T-helper 1 cell treated with Interleukin-12 subunit alpha and Interleukin-12 subunit beta and Interleukin-4 antibody, amounts not matched to agents 30 μg/mL and 1 μg/mL, for 36 hours (primary cell): ENCODE data around the gene MRPS27.

Source experiments
- H3K27ac Mint-ChIP-seq: one replicate; pipeline ENCODE4 v1.8.0; 2021; ENCODE audit warnings: mild to moderate bottlenecking, mixed read lengths
- H3K27me3 Mint-ChIP-seq: one replicate; pipeline ENCODE4 v1.8.0; 2021; ENCODE audit warnings: low read depth, mixed read lengths
- H3K36me3 Mint-ChIP-seq: one replicate; pipeline ENCODE4 v1.8.0; 2021; ENCODE audit warnings: low read depth, mixed read lengths
- H3K4me1 Mint-ChIP-seq: one replicate; pipeline ENCODE4 v1.8.0; 2021; ENCODE audit warnings: low read depth, mixed read lengths
- H3K4me3 Mint-ChIP-seq: one replicate; pipeline ENCODE4 v1.8.0; 2021; ENCODE audit warnings: mild to moderate bottlenecking, moderate library complexity, mixed read lengths
- H3K9me3 Mint-ChIP-seq: one replicate; pipeline ENCODE4 v1.8.0; 2021; ENCODE audit warnings: mixed read lengths

MRPS27 gene

DNA sequence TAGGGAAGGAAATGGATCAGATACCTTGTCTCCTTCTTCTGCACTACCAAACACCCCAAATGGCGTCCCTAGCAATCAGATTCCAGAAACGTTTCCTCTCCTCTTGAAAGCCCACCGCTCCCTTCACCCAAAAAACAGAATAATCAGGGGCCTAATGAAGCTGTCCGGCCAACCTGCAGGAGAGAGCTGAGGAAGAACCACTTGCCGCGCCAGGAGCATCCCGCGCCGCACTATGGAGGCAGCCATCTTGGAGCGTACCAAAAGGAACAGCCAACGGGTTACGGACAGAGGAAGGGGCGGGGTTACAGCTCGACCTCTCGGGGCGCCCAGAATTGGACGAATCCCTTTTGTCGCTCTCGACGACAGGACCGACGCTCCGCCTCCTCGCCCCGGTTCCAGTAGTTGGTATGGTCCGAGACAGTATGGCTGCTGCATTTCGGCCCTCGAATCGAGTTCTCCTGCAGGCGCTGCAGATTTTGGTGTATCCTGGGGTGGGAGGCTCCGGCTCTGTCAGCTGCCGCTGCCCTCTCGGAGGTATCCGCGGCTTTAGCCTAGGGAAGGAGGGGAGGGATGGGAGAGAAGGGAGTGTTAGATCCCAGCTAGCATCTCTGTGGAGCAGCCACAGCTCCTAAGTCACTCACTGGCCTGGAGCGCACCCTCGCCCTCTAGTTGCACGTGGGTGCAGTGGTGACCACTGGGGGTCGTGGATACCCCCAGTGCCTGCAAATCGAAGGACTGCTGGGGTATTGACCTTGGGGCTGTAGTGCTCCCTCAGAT lies at the start of gene MRPS27, which contains the start of gene PTCD2:
TSS of gene MRPS27 (minus strand) at position 265 of the 777 bp plus-strand sequence. CDS start at position 246, 19 bp downstream.
TSS of gene PTCD2 (plus strand) at position 398 of the 777 bp plus-strand sequence. CDS start at position 408, 10 bp downstream.
- Mint-ChIP-seq H3K27me3 (no peaks in the 10 kb centered on the region), H3K9me3 (no peaks in the 10 kb centered on the region), H3K36me3 (peaks cover 24% of the 10 kb centered on the region), H3K4me3 (peak within 1 kb of the TSS; percentile 92), H3K4me1 (peaks cover 30% of the 10 kb centered on the region), H3K27ac (peak within 1 kb of the TSS; percentile 94)

DNA sequence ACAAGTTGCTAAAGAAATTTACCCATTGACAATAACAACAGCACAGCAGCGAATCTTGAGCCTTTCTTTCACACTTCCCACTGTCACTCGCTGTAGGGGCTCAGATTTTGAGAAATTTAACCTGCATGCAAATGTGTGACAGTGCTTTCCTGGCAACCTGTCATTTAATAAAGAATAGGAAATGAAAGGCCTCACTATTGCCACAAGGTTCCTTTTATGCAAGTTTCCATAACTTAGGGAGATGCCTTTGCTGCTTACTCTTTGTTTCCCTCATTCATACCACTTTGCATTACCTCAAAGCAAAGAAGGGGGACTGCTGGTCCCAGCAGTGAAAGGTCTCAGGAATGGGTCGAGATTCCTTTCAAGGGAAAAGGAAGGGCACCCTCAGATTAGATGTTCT lies 49.7 kb upstream of the MRPS27 start:
- peaks cover 2% of the 10 kb centered on the region for H3K4me1 Mint-ChIP-seq
- H3K27ac Mint-ChIP-seq, result no peak overlapping the region
- no peaks in the 10 kb centered on the region for H3K27me3 Mint-ChIP-seq
- no peaks in the 10 kb centered on the region for H3K36me3 Mint-ChIP-seq
- H3K9me3 Mint-ChIP-seq, result no peaks in the 10 kb centered on the region
- H3K4me3 Mint-ChIP-seq, result no peak overlapping the region

DNA sequence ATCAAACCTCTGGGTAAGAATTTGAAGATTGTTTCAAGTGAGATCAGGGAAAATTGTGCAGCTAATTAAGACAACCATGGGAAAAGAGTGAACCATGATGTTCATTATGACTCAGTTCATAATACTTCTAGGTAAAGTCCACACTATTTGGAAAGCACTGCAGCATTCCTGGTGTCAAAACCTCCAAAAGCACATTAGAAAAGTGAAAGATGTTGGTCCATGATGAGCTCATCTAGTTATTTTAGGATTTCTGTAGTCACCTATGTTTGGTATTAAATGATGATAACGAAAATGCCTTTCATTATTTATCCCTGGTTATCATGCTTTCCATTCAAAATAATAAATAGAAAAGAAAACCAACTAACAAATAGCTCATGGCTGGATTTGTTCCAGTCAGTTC lies 49.3 kb upstream of the MRPS27 start:
- Mint-ChIP-seq H3K27me3 (no peaks in the 10 kb centered on the region), H3K9me3 (no peaks in the 10 kb centered on the region), H3K4me3 (no peak overlapping the region), H3K4me1 (peaks cover 2% of the 10 kb centered on the region), H3K36me3 (no peaks in the 10 kb centered on the region), H3K27ac (no peak overlapping the region)

DNA sequence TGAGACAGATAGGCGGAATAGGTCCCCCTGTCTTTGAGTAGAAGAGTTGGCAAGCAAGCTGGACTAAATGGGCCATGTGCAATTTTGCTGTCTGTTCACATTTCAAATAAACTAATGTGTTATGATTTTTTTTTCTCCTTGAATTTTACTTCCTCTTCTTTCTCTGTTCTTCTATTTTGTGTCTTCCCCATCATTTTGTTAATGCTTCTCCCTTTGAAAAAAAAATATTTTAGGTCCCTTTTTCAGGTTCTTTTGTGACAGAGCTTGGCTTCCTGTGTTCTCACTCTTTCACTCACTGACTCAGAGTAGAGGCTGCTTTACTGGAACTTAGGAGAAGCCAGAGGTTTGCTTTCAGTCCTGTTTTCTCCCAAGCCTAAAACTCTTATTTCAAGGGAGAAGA lies 48.2 kb upstream of the MRPS27 start:
- Mint-ChIP-seq H3K27ac (no peak overlapping the region), H3K27me3 (no peaks in the 10 kb centered on the region), H3K36me3 (no peaks in the 10 kb centered on the region), H3K9me3 (no peaks in the 10 kb centered on the region), H3K4me1 (peaks cover 2% of the 10 kb centered on the region), H3K4me3 (no peak overlapping the region)

DNA sequence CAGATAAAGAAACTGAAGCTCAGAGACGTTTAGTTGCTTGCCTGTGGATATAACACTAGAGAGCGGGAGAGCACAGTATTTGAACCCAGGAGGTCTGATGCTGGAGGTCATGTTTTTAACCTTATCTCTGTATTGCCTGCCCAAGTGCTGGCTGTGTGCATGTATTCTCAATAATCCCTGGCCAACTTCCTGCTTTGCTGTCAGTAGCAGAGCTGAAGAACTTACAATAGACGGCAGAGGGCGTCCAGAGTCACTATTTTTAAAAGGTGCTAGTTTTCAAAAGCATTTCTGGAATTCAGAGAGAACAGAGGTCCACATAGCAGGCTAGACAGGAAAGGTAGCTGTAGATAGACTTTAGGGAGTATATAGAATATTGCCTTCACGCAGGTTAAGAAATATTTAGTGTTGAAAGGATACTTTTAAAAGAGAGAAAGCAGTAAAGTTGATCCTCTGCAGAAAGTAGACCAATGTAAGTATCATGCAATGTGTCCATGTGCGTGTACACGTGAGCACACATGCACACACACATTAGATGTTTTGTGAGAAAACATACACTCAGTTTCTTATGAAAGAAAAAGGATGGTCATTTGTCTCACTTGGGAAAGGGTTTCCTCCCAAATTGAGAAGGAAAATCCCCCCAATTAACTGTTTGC lies 46.4 kb upstream of the MRPS27 start:
- Mint-ChIP-seq H3K4me1 (peaks cover 2% of the 10 kb centered on the region), H3K27me3 (no peaks in the 10 kb centered on the region), H3K9me3 (no peaks in the 10 kb centered on the region), H3K36me3 (peaks cover 8% of the 10 kb centered on the region), H3K27ac (no peak overlapping the region), H3K4me3 (no peak overlapping the region)

DNA sequence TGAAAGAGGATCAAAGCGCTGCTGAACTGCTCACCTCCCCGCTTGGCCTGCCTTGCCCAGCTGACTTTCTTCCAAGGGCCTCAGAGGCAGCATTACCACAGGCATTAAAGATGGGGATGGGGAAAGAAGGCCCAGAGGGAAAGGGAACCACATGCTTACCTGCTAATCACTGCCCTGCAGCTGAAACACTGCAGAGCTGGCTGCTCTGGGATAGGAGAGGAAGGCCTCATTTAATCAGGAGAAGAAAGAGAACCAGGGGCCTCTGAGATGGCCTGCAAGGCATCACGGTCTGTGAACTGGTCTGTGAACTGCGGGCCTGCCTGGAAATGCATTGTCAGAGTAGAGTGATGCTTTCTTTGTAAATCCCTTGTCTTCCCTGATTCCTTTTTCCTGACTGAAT lies 44.9 kb upstream of the MRPS27 start:
- Mint-ChIP-seq H3K9me3 (no peaks in the 10 kb centered on the region), H3K4me3 (no peak overlapping the region), H3K4me1 (peaks cover 2% of the 10 kb centered on the region), H3K36me3 (peaks cover 14% of the 10 kb centered on the region), H3K27me3 (no peaks in the 10 kb centered on the region), H3K27ac (no peak overlapping the region)

DNA sequence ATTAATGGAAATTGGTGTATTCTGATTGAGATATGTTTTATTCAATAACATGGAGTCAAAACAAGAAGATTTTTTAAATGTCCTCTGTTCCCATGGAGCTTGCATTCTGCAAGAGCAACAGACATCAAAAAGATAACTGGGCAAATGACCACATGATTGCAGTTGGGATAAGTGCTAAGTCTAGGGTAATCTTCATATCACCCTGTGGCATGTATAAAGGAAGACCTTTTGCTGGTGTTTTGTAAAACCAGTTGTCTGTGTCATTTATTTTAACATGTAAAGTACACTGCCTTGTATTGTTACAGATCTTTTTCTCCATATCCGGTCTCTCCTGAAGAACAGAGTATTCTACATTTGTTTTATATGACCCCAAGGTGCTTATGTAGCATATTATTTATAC lies 44.1 kb upstream of the MRPS27 start:
- Mint-ChIP-seq H3K4me3 (no peak overlapping the region), H3K9me3 (no peaks in the 10 kb centered on the region), H3K27me3 (no peaks in the 10 kb centered on the region), H3K27ac (no peak overlapping the region), H3K4me1 (peaks cover 2% of the 10 kb centered on the region), H3K36me3 (peaks cover 17% of the 10 kb centered on the region)

DNA sequence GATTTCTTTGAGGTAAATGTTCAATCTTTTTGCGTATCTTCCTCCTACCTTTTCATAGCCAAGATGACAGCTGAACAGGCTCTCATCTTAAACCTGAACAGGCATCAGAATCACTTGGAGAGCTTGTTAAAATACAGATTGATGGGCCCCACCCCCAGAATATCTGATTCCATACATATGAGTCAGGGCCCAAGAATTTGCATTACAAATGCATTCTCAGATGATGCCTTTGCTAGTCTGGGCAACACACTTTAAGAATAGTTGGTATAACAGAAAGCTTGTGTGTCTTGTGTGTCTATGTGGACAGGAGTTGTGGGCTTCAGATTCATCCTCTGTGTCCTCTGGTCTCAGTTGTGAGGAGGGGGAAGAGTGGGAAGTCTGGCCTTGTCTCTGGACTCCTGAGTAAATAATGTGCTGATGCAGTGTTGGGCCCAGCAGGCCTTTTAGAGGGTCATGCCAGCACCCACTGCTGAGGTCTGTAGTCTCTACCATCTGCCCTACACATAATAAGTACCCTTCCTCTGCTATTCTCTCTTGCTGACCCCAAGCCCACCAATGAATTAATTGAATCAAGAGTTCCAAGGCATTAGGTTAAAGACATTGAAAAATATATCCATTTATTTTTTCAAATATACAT lies 43.2 kb upstream of the MRPS27 start:
- Mint-ChIP-seq H3K36me3 (peaks cover 19% of the 10 kb centered on the region), H3K27ac (no peak overlapping the region), H3K4me3 (no peak overlapping the region), H3K27me3 (no peaks in the 10 kb centered on the region), H3K9me3 (no peaks in the 10 kb centered on the region), H3K4me1 (peaks cover under 1% of the 10 kb centered on the region)

DNA sequence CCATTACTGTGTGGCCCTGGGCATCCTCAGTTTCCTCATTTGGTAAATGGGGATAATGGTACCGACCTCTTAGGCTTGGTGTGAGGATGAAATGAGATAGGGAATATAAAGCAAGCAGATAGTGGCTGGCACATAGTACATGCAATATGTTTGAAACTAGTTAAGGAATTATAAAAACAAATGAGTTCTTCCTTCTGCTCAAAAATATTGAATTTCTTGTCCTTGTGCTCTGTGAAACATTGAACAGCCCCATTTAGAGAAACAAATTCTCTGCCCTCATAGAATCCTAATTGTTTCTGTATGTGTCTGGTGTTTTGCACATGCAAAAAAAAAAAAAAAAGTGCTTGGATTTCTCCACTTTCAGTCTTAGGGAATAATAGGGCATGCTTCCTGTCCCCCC lies 39.8 kb upstream of the MRPS27 start:
- no peak overlapping the region for H3K4me3 Mint-ChIP-seq
- peaks cover 22% of the 10 kb centered on the region for H3K36me3 Mint-ChIP-seq
- no peaks in the 10 kb centered on the region for H3K27me3 Mint-ChIP-seq
- H3K27ac Mint-ChIP-seq, result no peak overlapping the region
- H3K4me1 Mint-ChIP-seq, result no peaks in the 10 kb centered on the region
- H3K9me3 Mint-ChIP-seq, result no peaks in the 10 kb centered on the region

DNA sequence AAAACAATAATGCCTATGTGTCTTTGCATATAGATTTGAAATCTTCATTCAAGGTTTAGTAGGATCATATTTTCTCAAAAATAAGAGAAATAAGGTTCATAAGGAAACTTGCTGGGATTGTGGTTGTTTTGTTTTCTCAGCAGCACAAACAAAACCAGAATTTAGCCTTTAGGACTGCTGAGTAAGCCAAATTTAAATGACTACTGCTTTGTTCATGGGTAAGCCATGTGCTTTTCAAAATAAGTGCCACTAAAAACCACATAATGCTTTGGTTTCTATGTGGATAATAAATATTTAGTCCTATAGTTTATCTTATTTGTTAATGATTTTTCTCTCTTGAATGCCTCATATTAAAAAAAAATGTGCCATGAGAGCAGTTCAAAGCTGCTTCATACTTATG lies 38.9 kb upstream of the MRPS27 start:
- H3K9me3 Mint-ChIP-seq, result no peaks in the 10 kb centered on the region
- H3K27ac Mint-ChIP-seq, result no peak overlapping the region
- H3K27me3 Mint-ChIP-seq, result no peaks in the 10 kb centered on the region
- no peak overlapping the region for H3K4me3 Mint-ChIP-seq
- no peaks in the 10 kb centered on the region for H3K4me1 Mint-ChIP-seq
- peaks cover 22% of the 10 kb centered on the region for H3K36me3 Mint-ChIP-seq

DNA sequence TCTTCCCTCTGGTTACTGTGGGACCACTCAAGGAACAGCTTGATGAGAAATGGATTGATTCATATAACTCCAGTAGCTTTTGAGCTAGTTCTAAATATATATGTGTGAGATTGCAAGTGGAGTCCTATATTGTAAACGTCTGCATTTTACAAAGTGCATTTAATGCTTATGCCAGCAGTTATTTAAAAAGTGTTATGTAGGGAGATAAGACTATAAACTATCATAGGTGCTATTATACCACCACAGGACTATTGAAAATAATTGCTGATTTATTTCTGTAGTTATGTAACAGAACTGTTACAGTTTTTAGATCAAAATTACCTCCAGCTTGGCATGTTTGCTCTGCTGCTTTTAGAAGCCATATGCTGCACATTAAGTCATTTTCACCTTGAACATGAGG lies 36.3 kb upstream of the MRPS27 start:
- H3K4me1 Mint-ChIP-seq, result no peaks in the 10 kb centered on the region
- H3K9me3 Mint-ChIP-seq, result no peaks in the 10 kb centered on the region
- H3K4me3 Mint-ChIP-seq, result no peak overlapping the region
- no peaks in the 10 kb centered on the region for H3K27me3 Mint-ChIP-seq
- H3K27ac Mint-ChIP-seq, result no peak overlapping the region
- H3K36me3 Mint-ChIP-seq, result peaks cover 14% of the 10 kb centered on the region

DNA sequence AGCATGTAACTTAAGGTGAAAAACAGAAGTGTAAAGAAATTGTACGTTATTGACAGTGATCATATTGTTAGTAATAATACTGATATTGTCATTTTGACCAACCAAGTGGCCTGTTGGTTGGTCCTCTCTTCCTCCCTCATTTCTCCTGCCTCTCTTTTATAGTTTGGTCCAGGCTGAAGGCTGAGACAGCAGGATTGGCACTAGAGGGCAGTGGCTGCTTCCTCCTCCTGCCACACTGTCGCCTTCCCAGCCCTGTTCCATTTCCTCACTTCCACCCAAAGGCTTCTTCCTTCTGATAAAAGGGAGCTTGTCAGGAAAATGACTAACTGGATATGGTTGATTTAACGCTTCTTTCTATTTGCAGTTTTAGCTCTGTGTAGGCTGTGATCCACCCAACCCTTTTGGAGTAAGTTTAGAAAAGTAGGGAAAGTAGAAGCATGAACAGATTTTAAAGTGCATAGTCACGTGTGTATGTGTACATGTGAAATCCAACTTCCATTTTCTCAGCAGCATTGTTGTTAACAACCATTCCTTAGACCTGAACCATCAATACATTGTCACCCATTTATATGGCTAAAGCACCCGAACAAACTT lies 35.8 kb upstream of the MRPS27 start:
- H3K4me1 Mint-ChIP-seq, result no peaks in the 10 kb centered on the region
- H3K4me3 Mint-ChIP-seq, result no peak overlapping the region
- no peaks in the 10 kb centered on the region for H3K9me3 Mint-ChIP-seq
- H3K27me3 Mint-ChIP-seq, result no peaks in the 10 kb centered on the region
- no peak overlapping the region for H3K27ac Mint-ChIP-seq
- peaks cover 12% of the 10 kb centered on the region for H3K36me3 Mint-ChIP-seq

DNA sequence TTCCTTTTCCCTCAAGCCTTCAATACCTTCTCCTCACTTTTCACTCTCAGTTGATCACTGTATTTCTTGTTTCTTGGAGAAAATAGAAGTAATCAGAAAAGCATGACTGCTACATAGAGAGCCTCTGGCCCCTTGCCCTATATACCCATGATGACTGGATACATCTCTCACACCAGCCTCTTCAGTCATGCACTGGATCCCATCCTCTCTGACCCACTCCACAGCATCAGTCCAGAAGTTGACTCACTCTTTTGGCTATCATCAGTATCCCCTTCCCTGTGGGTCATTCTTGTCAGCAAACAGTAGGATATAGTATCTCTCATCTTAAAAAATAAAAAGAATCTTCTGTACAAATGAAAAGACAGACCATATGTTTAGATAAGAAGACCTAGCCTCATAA lies 33.0 kb upstream of the MRPS27 start:
- peaks cover 9% of the 10 kb centered on the region for H3K4me1 Mint-ChIP-seq
- no peak overlapping the region for H3K4me3 Mint-ChIP-seq
- no peak overlapping the region for H3K27ac Mint-ChIP-seq
- H3K27me3 Mint-ChIP-seq, result no peaks in the 10 kb centered on the region
- peaks cover 4% of the 10 kb centered on the region for H3K36me3 Mint-ChIP-seq
- no peaks in the 10 kb centered on the region for H3K9me3 Mint-ChIP-seq

DNA sequence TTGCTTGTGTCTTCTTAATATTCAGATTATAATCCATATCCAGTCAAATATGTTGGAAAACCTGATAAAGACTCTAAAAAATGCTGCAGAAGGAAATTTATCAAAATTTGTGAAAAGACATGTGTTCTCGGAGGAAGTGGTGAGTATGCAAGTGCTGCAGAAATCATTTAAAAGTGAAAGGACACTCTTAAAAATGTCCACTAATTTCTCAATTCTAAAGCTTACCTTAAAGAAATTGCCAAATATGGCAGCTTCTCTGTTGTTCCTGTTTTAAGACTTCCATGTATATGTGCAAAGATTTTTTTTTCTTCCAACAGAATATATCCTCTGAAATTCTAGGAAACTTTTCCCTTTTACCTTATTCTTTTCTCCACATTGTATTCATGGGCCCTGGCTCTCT lies 32.6 kb upstream of the MRPS27 start:
- H3K27ac Mint-ChIP-seq, result no peak overlapping the region
- no peaks in the 10 kb centered on the region for H3K27me3 Mint-ChIP-seq
- no peaks in the 10 kb centered on the region for H3K9me3 Mint-ChIP-seq
- H3K4me3 Mint-ChIP-seq, result no peak overlapping the region
- H3K36me3 Mint-ChIP-seq, result peaks cover 4% of the 10 kb centered on the region
- H3K4me1 Mint-ChIP-seq, result peaks cover 10% of the 10 kb centered on the region
